HepG2 (cell line): ENCODE results near the gene MRNIP. TPM values are rescaled to one million over a fixed set of nuclear protein-coding genes. Genes with fewer than 3 reads are reported as not detected.
A peak's percentile ranks its signal among the peaks of the same experiment; 100 is the strongest.

Experiments
- BRCA1 ChIP-seq: sonication (generic); formaldehyde crosslinking; IDR thresholded peaks from 2 replicates; pipeline ENCODE4 v1.4.0; 2020; ENCODE audit warnings: missing genetic modification reagents
- CHD2 ChIP-seq: IDR thresholded peaks from 2 replicates; pipeline ENCODE4 v1.6.1; 2011; ENCODE audit warnings: low read depth, low read length, improper control_type of control experiment
- CHD4 ChIP-seq: fragments of 200-600 bp; sonication (generic); IDR thresholded peaks from 2 replicates; pipeline ENCODE4 v1.7.0; 2017; ENCODE audit warnings: mild to moderate bottlenecking, low read length, borderline replicate concordance
- HHEX ChIP-seq: IDR thresholded peaks from 2 replicates; pipeline ENCODE4 v1.6.1; 2016; ENCODE audit warnings: control low read depth
- MAZ ChIP-seq, 2 experiments: sonication (generic) in 1 of 2; formaldehyde crosslinking in 1 of 2; IDR thresholded peaks; 2 replicates each; pipeline versions ENCODE4 v1.5.0 to v1.6.1; 2012 to 2020; ENCODE audit warnings: low read depth in 2 of 2, mild to moderate bottlenecking in 2 of 2, borderline replicate concordance in 1 of 2, improper control_type of control experiment in 1 of 2, low read length in 1 of 2, missing genetic modification reagents in 1 of 2, moderate library complexity in 1 of 2
- MED8 ChIP-seq: sonication (generic); formaldehyde crosslinking; IDR thresholded peaks from 2 replicates; pipeline ENCODE4 v1.8.1; 2023; ENCODE audit warnings: mild to moderate bottlenecking, missing genetic modification reagents; ENCODE audit not compliant: insufficient replicate concordance
- MEF2D ChIP-seq: sonication (generic); formaldehyde crosslinking; IDR thresholded peaks from 2 replicates; pipeline ENCODE4 v1.5.1; 2020; ENCODE audit warnings: mild to moderate bottlenecking, missing genetic modification reagents
- MTF1 ChIP-seq: sonication (generic); formaldehyde crosslinking; IDR thresholded peaks from 2 replicates; pipeline ENCODE4 v1.5.0; 2020; ENCODE audit warnings: missing genetic modification reagents
- REXO4 ChIP-seq: sonication (generic); formaldehyde crosslinking; IDR thresholded peaks from 2 replicates; pipeline ENCODE4 v1.8.0; 2022; ENCODE audit warnings: missing genetic modification reagents, mild to moderate bottlenecking, borderline replicate concordance
- THAP11 ChIP-seq: IDR thresholded peaks from 2 replicates; pipeline ENCODE4 v1.6.1; 2016; ENCODE audit warnings: missing biosample characterization, missing genetic modification reagents
- ZBTB1 ChIP-seq: sonication (generic); formaldehyde crosslinking; IDR thresholded peaks from 2 replicates; pipeline ENCODE4 v1.4.0; 2020; ENCODE audit warnings: missing genetic modification reagents, borderline replicate concordance
- ZNF124 ChIP-seq: sonication (generic); formaldehyde crosslinking; IDR thresholded peaks from 2 replicates; pipeline ENCODE4 v1.4.0; 2020; ENCODE audit warnings: missing genetic modification reagents
- ZNF619 ChIP-seq: sonication (generic); formaldehyde crosslinking; IDR thresholded peaks from 2 replicates; pipeline ENCODE4 v1.4.0; 2020; ENCODE audit warnings: mild to moderate bottlenecking, missing genetic modification reagents
- ZNF629 ChIP-seq: sonication (generic); formaldehyde crosslinking; conservative IDR thresholded peaks from 2 replicates; pipeline ENCODE4 v1.5.0; 2020; ENCODE audit warnings: missing genetic modification reagents
- ZNF761 ChIP-seq: sonication (generic); formaldehyde crosslinking; conservative IDR thresholded peaks from 2 replicates; pipeline ENCODE4 v1.4.0; 2020; ENCODE audit warnings: mild to moderate bottlenecking, missing genetic modification reagents
- ZNF788 ChIP-seq: sonication (generic); formaldehyde crosslinking; IDR thresholded peaks from 2 replicates; pipeline ENCODE4 v1.5.0; 2020; ENCODE audit warnings: mild to moderate bottlenecking, missing genetic modification reagents, borderline replicate concordance
- polyA plus RNA-seq, 8 experiments: library from polyadenylated mRNA; depleted of rRNA in 3 of 8; stranded (reverse) in 7 of 8; unstranded in 1 of 8; fragments of >200 nt; fragmentation: Illumina TruSeq in 4 of 8; extraction: Trizol in 4 of 8; gene quantifications; 2 replicates each; pipeline versions ENCODE4 v1.2.1 to v1.2.3, GENCODE V29; 2011 to 2016; ENCODE audit warnings: low read depth in 4 of 8, missing spikeins in 1 of 8, mixed read lengths in 1 of 8; ENCODE audit not compliant: insufficient read depth in 1 of 8
- total RNA-seq, 5 experiments: library from RNA; depleted of rRNA; stranded (reverse); fragments of >200 nt; fragmentation: Illumina TruSeq; extraction: Trizol; gene quantifications; 2 replicates each; pipeline ENCODE4 v1.2.3, GENCODE V29; 2016; ENCODE audit warnings: low read depth in 1 of 5
- TF ChIP-seq, protein P1 (sequence below): sonication (generic); formaldehyde crosslinking; IDR thresholded peaks from 2 replicates; pipeline ENCODE4 v1.8.1; 2022; ENCODE audit warnings: low read depth, mild to moderate bottlenecking, missing genetic modification reagents
- TF ChIP-seq, protein P2 (sequence below): sonication (generic); formaldehyde crosslinking; IDR thresholded peaks from 2 replicates; pipeline ENCODE4 v1.5.0; 2020; ENCODE audit warnings: mild to moderate bottlenecking, missing genetic modification reagents, borderline replicate concordance
- TF ChIP-seq, protein P3 (sequence below): sonication (generic); formaldehyde crosslinking; IDR thresholded peaks from 2 replicates; pipeline ENCODE4 v1.4.0; 2020; ENCODE audit warnings: mild to moderate bottlenecking, missing genetic modification reagents
- TF ChIP-seq, protein P4 (sequence below): IDR thresholded peaks from 2 replicates; pipeline ENCODE4 v1.6.1; 2016

MRNIP gene
- total and polyA plus RNA-seq, 2 of the 13 experiments (the other 11 are each of a cell fraction or from before 2014, with no cell fraction given), result 15.5 to 34.1 TPM

DNA sequence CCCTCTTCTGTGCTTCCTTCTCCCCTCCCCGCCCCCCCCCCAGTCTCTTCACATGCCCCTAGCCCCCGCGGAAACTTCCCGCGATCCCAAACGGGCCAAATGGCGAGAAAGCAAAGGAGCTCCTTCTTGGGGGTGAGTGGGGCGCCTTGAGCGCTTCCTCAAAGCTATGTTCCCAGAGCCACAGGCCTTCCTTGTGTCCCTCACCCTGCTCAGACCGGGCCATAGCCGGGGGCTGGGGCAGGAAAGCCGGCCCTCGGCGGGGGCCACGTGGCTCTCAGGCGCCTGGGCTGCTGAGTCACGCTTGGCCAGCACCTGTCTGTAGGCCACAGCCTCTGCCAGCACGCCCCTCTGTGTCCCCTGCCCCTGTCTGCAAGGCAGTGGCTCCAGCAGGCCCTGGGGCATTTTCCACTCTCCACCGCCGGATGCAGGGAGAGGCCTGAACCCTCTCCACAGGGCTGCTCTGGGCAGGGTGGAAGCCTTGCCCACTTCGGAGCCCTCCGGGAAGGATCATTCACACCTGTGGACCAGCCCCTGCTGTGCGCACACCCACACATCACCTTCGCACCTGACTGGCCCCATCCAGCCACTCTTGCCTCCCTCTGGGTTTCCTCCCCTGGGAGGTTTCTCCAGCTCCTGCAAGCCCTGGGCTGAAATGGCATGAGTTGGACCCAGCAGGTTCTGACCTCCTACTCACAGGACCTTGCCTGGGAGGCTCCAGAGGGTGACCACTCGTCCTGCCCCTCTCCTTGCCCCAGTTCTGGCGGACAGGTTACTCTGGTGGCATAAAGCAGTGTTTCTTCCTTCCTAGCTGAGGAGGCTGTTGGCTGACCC, 39.1 kb downstream of the MRNIP start (continued):
- TF ChIP-seq, protein P1, sequence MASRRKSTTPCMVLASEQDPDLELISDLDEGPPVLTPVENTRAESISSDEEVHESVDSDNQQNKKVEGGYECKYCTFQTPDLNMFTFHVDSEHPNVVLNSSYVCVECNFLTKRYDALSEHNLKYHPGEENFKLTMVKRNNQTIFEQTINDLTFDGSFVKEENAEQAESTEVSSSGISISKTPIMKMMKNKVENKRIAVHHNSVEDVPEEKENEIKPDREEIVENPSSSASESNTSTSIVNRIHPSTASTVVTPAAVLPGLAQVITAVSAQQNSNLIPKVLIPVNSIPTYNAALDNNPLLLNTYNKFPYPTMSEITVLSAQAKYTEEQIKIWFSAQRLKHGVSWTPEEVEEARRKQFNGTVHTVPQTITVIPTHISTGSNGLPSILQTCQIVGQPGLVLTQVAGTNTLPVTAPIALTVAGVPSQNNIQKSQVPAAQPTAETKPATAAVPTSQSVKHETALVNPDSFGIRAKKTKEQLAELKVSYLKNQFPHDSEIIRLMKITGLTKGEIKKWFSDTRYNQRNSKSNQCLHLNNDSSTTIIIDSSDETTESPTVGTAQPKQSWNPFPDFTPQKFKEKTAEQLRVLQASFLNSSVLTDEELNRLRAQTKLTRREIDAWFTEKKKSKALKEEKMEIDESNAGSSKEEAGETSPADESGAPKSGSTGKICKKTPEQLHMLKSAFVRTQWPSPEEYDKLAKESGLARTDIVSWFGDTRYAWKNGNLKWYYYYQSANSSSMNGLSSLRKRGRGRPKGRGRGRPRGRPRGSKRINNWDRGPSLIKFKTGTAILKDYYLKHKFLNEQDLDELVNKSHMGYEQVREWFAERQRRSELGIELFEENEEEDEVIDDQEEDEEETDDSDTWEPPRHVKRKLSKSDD, result no peak
- TF ChIP-seq THAP11 (CRISPR knock-in tag) (no peak; the same call in none of the 2 replicates), ZNF629 (CRISPR knock-in tag) (0 out of 2 replicates have a peak, but pooled peaks have one; percentile 30), MEF2D (CRISPR knock-in tag) (no peak), ZNF788 (CRISPR knock-in tag) (no peak), ZNF124 (CRISPR knock-in tag) (no peak), BRCA1 (CRISPR knock-in tag) (no peak), HHEX (no peak), MAZ (IDR thresholded peaks at IDR 0.05; ENCODE audit: borderline replicate concordance, low read depth, low read length) (no peak), MAZ (CRISPR knock-in tag; IDR thresholded peaks at IDR 0.05; ENCODE audit: low read depth) (peak; percentile 37; the same call in 1 of the 2 replicates), MED8 (CRISPR knock-in tag) (no peak), REXO4 (CRISPR knock-in tag) (peak; percentile 72; the same call in 1 of the 2 replicates), MTF1 (peak; percentile 68; the same call in 1 of the 2 replicates), ZNF619 (CRISPR knock-in tag) (0 out of 2 replicates have a peak, but pooled peaks have one; percentile 34), CHD2 (no peak), ZNF761 (CRISPR knock-in tag) (no peak), CHD4 (0 out of 2 replicates have a peak, but pooled peaks have one; percentile 12), ZBTB1 (CRISPR knock-in tag) (no peak)
- TF ChIP-seq, protein P2, sequence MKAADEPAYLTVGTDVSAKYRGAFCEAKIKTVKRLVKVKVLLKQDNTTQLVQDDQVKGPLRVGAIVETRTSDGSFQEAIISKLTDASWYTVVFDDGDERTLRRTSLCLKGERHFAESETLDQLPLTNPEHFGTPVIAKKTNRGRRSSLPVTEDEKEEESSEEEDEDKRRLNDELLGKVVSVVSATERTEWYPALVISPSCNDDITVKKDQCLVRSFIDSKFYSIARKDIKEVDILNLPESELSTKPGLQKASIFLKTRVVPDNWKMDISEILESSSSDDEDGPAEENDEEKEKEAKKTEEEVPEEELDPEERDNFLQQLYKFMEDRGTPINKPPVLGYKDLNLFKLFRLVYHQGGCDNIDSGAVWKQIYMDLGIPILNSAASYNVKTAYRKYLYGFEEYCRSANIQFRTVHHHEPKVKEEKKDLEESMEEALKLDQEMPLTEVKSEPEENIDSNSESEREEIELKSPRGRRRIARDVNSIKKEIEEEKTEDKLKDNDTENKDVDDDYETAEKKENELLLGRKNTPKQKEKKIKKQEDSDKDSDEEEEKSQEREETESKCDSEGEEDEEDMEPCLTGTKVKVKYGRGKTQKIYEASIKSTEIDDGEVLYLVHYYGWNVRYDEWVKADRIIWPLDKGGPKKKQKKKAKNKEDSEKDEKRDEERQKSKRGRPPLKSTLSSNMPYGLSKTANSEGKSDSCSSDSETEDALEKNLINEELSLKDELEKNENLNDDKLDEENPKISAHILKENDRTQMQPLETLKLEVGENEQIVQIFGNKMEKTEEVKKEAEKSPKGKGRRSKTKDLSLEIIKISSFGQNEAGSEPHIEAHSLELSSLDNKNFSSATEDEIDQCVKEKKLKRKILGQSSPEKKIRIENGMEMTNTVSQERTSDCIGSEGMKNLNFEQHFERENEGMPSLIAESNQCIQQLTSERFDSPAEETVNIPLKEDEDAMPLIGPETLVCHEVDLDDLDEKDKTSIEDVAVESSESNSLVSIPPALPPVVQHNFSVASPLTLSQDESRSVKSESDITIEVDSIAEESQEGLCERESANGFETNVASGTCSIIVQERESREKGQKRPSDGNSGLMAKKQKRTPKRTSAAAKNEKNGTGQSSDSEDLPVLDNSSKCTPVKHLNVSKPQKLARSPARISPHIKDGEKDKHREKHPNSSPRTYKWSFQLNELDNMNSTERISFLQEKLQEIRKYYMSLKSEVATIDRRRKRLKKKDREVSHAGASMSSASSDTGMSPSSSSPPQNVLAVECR (CRISPR knock-in tag), result peak; percentile 83; the same call in 1 of the 2 replicates
- TF ChIP-seq, protein P3, sequence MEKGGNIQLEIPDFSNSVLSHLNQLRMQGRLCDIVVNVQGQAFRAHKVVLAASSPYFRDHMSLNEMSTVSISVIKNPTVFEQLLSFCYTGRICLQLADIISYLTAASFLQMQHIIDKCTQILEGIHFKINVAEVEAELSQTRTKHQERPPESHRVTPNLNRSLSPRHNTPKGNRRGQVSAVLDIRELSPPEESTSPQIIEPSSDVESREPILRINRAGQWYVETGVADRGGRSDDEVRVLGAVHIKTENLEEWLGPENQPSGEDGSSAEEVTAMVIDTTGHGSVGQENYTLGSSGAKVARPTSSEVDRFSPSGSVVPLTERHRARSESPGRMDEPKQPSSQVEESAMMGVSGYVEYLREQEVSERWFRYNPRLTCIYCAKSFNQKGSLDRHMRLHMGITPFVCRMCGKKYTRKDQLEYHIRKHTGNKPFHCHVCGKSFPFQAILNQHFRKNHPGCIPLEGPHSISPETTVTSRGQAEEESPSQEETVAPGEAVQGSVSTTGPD, result no peak
- TF ChIP-seq, protein P4, sequence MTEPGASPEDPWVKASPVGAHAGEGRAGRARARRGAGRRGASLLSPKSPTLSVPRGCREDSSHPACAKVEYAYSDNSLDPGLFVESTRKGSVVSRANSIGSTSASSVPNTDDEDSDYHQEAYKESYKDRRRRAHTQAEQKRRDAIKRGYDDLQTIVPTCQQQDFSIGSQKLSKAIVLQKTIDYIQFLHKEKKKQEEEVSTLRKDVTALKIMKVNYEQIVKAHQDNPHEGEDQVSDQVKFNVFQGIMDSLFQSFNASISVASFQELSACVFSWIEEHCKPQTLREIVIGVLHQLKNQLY (CRISPR knock-in tag), result peak; percentile 69; the same call in 1 of the 2 replicates
